Neural cell (in vitro differentiated cells): ENCODE data around the gene QSOX2. TPM values are rescaled to one million over a fixed set of nuclear protein-coding genes. Genes with fewer than 3 reads are reported as not detected.

Experiments
- H2AFZ ChIP-seq: fragments of 200-600, 300-800 bp; sonication (generic), shearing (Covaris generic); 2 replicates; pipeline ENCODE4 v1.6.0; 2014; ENCODE audit warnings: low read depth, mild to moderate bottlenecking, antibody characterized with exemption, low read length, moderate library complexity
- H3F3A ChIP-seq: fragments of 200-600 bp; shearing (Covaris generic); 2 replicates; pipeline ENCODE4 v1.6.1; 2016; ENCODE audit warnings: mild to moderate bottlenecking, moderate library complexity, mixed read lengths, antibody characterized with exemption, low read length; ENCODE audit not compliant: insufficient read depth, poor library complexity, severe bottlenecking
- H3K27ac ChIP-seq: fragments of 200-600, 300-800 bp; sonication (generic), shearing (Covaris generic); 2 replicates; pipeline ENCODE4 v1.5.1; 2014; ENCODE audit warnings: mild to moderate bottlenecking, low read length, moderate library complexity
- H3K27me3 ChIP-seq: fragments of 300-800, 200-600 bp; sonication (generic), shearing (Covaris generic); 2 replicates; pipeline ENCODE4 v1.6.0; 2014; ENCODE audit warnings: mild to moderate bottlenecking, low read depth, low read length, moderate library complexity; ENCODE audit not compliant: insufficient read depth
- H3K36me3 ChIP-seq: fragments of 300-800, 200-600 bp; sonication (generic), shearing (Covaris generic); 2 replicates; pipeline ENCODE4 v1.5.1; 2014; ENCODE audit warnings: mild to moderate bottlenecking, antibody characterized with exemption, low read length, moderate library complexity; ENCODE audit not compliant: insufficient read depth
- H3K4me2 ChIP-seq: fragments of 300-800, 200-600 bp; sonication (generic), shearing (Covaris generic); 2 replicates; pipeline ENCODE4 v1.6.0; 2014; ENCODE audit warnings: mild to moderate bottlenecking, low read length
- H3K4me3 ChIP-seq: fragments of 300-800, 200-600 bp; sonication (generic), shearing (Covaris generic); 2 replicates; pipeline ENCODE4 v1.5.1; 2014; ENCODE audit warnings: mild to moderate bottlenecking, low read length, moderate library complexity
- H3K79me2 ChIP-seq: fragments of 200-600 bp; shearing (Covaris generic); replicated peaks from 2 replicates; pipeline ENCODE4 v1.6.0; 2014; ENCODE audit warnings: mild to moderate bottlenecking, low read length, moderate library complexity; ENCODE audit not compliant: insufficient read depth
- H3K9ac ChIP-seq: fragments of 300-800, 200-600 bp; sonication (generic), shearing (Covaris generic); 2 replicates; pipeline ENCODE4 v1.6.1; 2016; ENCODE audit warnings: mild to moderate bottlenecking, low read length, mixed read lengths
- H3K9me2 ChIP-seq: fragments of 200-600 bp; shearing (Covaris generic); 2 replicates; pipeline ENCODE4 v1.6.1; 2016; ENCODE audit warnings: mild to moderate bottlenecking, low read length, mixed read lengths; ENCODE audit not compliant: insufficient read depth
- H3K9me3 ChIP-seq: fragments of 200-600, 300-800 bp; sonication (generic), shearing (Covaris generic); 2 replicates; pipeline ENCODE4 v1.6.1; 2016; ENCODE audit warnings: mild to moderate bottlenecking, mixed run types, low read length, moderate library complexity, mixed read lengths
- H4K20me1 ChIP-seq: fragments of 200-600 bp; shearing (Covaris generic); 2 replicates; pipeline ENCODE4 v1.6.1; 2016; ENCODE audit warnings: mild to moderate bottlenecking, mixed run types; ENCODE audit not compliant: insufficient read depth
- CTCF ChIP-seq: fragments of 450-650 bp; IDR thresholded peaks from 2 replicates; pipeline ENCODE4 v1.5.1; 2014; ENCODE audit warnings: antibody characterized with exemption, mild to moderate bottlenecking, moderate library complexity; ENCODE audit not compliant: poor library complexity, severe bottlenecking
- EP300 ChIP-seq: fragments of 450-650 bp; conservative IDR thresholded peaks from 2 replicates; pipeline ENCODE4 v1.6.1; 2014; ENCODE audit warnings: antibody characterized with exemption, mild to moderate bottlenecking, moderate library complexity; ENCODE audit not compliant: poor library complexity, severe bottlenecking
- MXI1 ChIP-seq: fragments of 450-650 bp; conservative IDR thresholded peaks from 2 replicates; pipeline ENCODE4 v1.6.1; 2014; ENCODE audit warnings: antibody characterized with exemption, mild to moderate bottlenecking; ENCODE audit not compliant: poor library complexity, severe bottlenecking
- POLR2AphosphoS5 ChIP-seq: IDR thresholded peaks from 2 replicates; pipeline ENCODE4 v1.6.1; 2012
- RAD21 ChIP-seq: fragments of 450-650 bp; conservative IDR thresholded peaks from 2 replicates; pipeline ENCODE4 v1.6.1; 2014; ENCODE audit warnings: antibody characterized with exemption, mild to moderate bottlenecking, moderate library complexity
- REST ChIP-seq: IDR thresholded peaks from 2 replicates; pipeline ENCODE4 v1.6.1; 2012; ENCODE audit warnings: borderline replicate concordance
- SMC3 ChIP-seq: fragments of 450-650 bp; conservative IDR thresholded peaks from 2 replicates; pipeline ENCODE4 v1.6.1; 2014; ENCODE audit warnings: antibody characterized with exemption, mild to moderate bottlenecking, moderate library complexity; ENCODE audit not compliant: poor library complexity
- TAF1 ChIP-seq: IDR thresholded peaks from 2 replicates; pipeline ENCODE4 v1.6.1; 2012; ENCODE audit warnings: low read depth
- polyA plus RNA-seq: library from polyadenylated mRNA; depleted of rRNA; stranded (reverse); fragments of >200 nt; gene quantifications from 2 replicates; pipeline ENCODE4 v1.2.3, GENCODE V29; 2014

The QSOX2 gene
- polyA plus RNA-seq, 1 donor from 2014 or later: 20.7 TPM

- H3K4me3 ChIP-seq: no peak overlapping the region
- H2AFZ ChIP-seq: no peak overlapping the region
- H3K27ac ChIP-seq: no peak overlapping the region
- no peak overlapping the region for H3K9ac ChIP-seq
- H3K4me2 ChIP-seq: no peak overlapping the region
- no peaks in the 10 kb centered on the region for H4K20me1 ChIP-seq
- no peak for TF ChIP-seq MXI1
- TF ChIP-seq TAF1: no peak
- no peak for TF ChIP-seq RAD21
- no peak for TF ChIP-seq EP300
- TF ChIP-seq CTCF: no peak
- TF ChIP-seq SMC3: no peak
- TF ChIP-seq POLR2AphosphoS5: no peak
- no peaks in the 10 kb centered on the region for H3K9me2 ChIP-seq
- no peaks in the 10 kb centered on the region for H3K9me3 ChIP-seq
- no peaks in the 10 kb centered on the region for H3F3A ChIP-seq
- no peaks in the 10 kb centered on the region for H3K27me3 ChIP-seq
- H3K36me3 ChIP-seq: no peaks in the 10 kb centered on the region
- no peaks in the 10 kb centered on the region for H3K79me2 ChIP-seq
Measured at GRCh38 chr9:136278221-136278620, 32.6 kb upstream of the QSOX2 start.

GRCh38 chr9:136277746-136278145 lies 32.1 kb upstream of the QSOX2 start:
- no peak overlapping the region for H3K27ac ChIP-seq
- H2AFZ ChIP-seq: no peak overlapping the region
- TF ChIP-seq CTCF (no peak), EP300 (no peak), SMC3 (no peak), MXI1 (no peak), TAF1 (no peak)
- no peak overlapping the region for H3K4me3 ChIP-seq
- H3K9me3 ChIP-seq: no peaks in the 10 kb centered on the region
- H3K27me3 ChIP-seq: no peaks in the 10 kb centered on the region
- no peak overlapping the region for H3K4me2 ChIP-seq
- no peaks in the 10 kb centered on the region for H3F3A ChIP-seq
- H3K36me3 ChIP-seq: no peaks in the 10 kb centered on the region
- no peaks in the 10 kb centered on the region for H4K20me1 ChIP-seq
- no peaks in the 10 kb centered on the region for H3K9me2 ChIP-seq
- no peaks in the 10 kb centered on the region for H3K79me2 ChIP-seq
- H3K9ac ChIP-seq: no peak overlapping the region

- Histone ChIP-seq H3K36me3 (no peaks in the 10 kb centered on the region), H3K9me2 (no peaks in the 10 kb centered on the region), H3F3A (no peaks in the 10 kb centered on the region), H3K27me3 (no peaks in the 10 kb centered on the region), H4K20me1 (no peaks in the 10 kb centered on the region), H3K4me3 (no peak overlapping the region), H3K27ac (no peak overlapping the region), H3K4me2 (no peak overlapping the region), H3K9me3 (no peaks in the 10 kb centered on the region), H3K79me2 (no peaks in the 10 kb centered on the region), H3K9ac (no peak overlapping the region), H2AFZ (no peak overlapping the region)
- TF ChIP-seq REST: no peak
- TF ChIP-seq EP300: no peak
- no peak for TF ChIP-seq SMC3
- TF ChIP-seq CTCF: no peak
Measured at GRCh38 chr9:136276716-136277115, 31.1 kb upstream of the QSOX2 start.
